K562 (cell line): ENCODE measurements around the gene PLEKHF1. TPM values are rescaled to one million over a fixed set of nuclear protein-coding genes. Genes with fewer than 3 reads are reported as not detected.

Experiments used
- ARID3B ChIP-seq: fragments of 250-450 bp; sonication (Bioruptor Pico); IDR thresholded peaks from 2 replicates; pipeline ENCODE4 v1.4.0; 2020; ENCODE audit warnings: borderline replicate concordance
- ATF3 ChIP-seq, 2 experiments: fragments of 450-650 bp in 1 of 2; sonication (generic) in 1 of 2; formaldehyde crosslinking in 1 of 2; IDR thresholded peaks in 1 of 2; conservative IDR thresholded peaks in 1 of 2; 2 replicates each; pipeline versions ENCODE4 v1.6.1 to v1.8.1; 2016 to 2023; ENCODE audit warnings: mild to moderate bottlenecking in 2 of 2, moderate library complexity in 2 of 2, inconsistent platforms in 1 of 2, missing genetic modification reagents in 1 of 2
- BCL6 ChIP-seq: fragments of 250-450 bp; sonication (Bioruptor Pico); IDR thresholded peaks from 2 replicates; pipeline ENCODE4 v1.4.0; 2020
- CBX2 ChIP-seq: fragments of 200-600 bp; sonication (generic); IDR thresholded peaks from one replicate; pipeline ENCODE4 v1.6.1; 2012; ENCODE audit warnings: mild to moderate bottlenecking, low read length, inconsistent platforms; ENCODE audit not compliant: insufficient read depth, poor library complexity, severe bottlenecking
- CTCF ChIP-seq, 3 experiments: IDR thresholded peaks in 2 of 3; conservative IDR thresholded peaks in 1 of 3; 2 replicates each; pipeline ENCODE4 v1.5.1; 2011 to 2012; ENCODE audit warnings: low read length in 3 of 3, mild to moderate bottlenecking in 3 of 3, control low read depth in 2 of 3, improper control_type of control experiment in 1 of 3, inconsistent platforms in 1 of 3, low read depth in 1 of 3, mixed read lengths in 1 of 3, moderate library complexity in 1 of 3; ENCODE audit not compliant: insufficient read depth in 2 of 3
- FOSL1 ChIP-seq: fragments of 200-800 bp; sonication (Bioruptor generic); conservative IDR thresholded peaks from 2 replicates; pipeline ENCODE4 v1.6.1; 2016; ENCODE audit warnings: missing genetic modification characterization, missing compliant biosample characterization
- IRF1 ChIP-seq: sonication (generic); formaldehyde crosslinking; IDR thresholded peaks from 2 replicates; pipeline ENCODE4 v1.8.0; 2022; ENCODE audit warnings: missing genetic modification reagents, mild to moderate bottlenecking, borderline replicate concordance
- MEIS2 ChIP-seq: fragments of 450-650 bp; IDR thresholded peaks from 2 replicates; pipeline ENCODE4 v1.6.1; 2014; ENCODE audit warnings: mild to moderate bottlenecking; ENCODE audit not compliant: partially characterized antibody
- MYNN ChIP-seq, 2 experiments: sonication (generic); formaldehyde crosslinking in 1 of 2; IDR thresholded peaks; 2 replicates each; pipeline versions ENCODE4 v1.5.0 to v1.6.1; 2016 to 2020; ENCODE audit warnings: antibody characterized with exemption in 1 of 2, missing genetic modification reagents in 1 of 2
- PHF20 ChIP-seq: fragments of 450-650 bp; IDR thresholded peaks from 2 replicates; pipeline ENCODE4 v1.6.1; 2018; ENCODE audit not compliant: partially characterized antibody
- PYGO2 ChIP-seq: fragments of 450-650 bp; IDR thresholded peaks from 2 replicates; pipeline ENCODE4 v1.6.1; 2016; ENCODE audit warnings: mild to moderate bottlenecking, missing genetic modification characterization, moderate library complexity, missing compliant biosample characterization
- SMARCA4 ChIP-seq: fragments of 450-650 bp; IDR thresholded peaks from 2 replicates; pipeline ENCODE4 v1.6.1; 2016
- SMARCC2 ChIP-seq: fragments of 450-650 bp; IDR thresholded peaks from 2 replicates; pipeline ENCODE4 v1.6.1; 2017; ENCODE audit warnings: antibody characterized with exemption, moderate library complexity, mild to moderate bottlenecking, low read depth
- SRF ChIP-seq, 2 experiments: fragments of 250-450, 450-650 bp in 1 of 2; sonication (Bioruptor Pico) in 1 of 2; sonication (generic) in 1 of 2; formaldehyde crosslinking; IDR thresholded peaks; 2 replicates each; pipeline versions ENCODE4 v1.5.0 to v1.5.1; 2020 to 2022; ENCODE audit warnings: mild to moderate bottlenecking in 1 of 2, missing genetic modification reagents in 1 of 2
- TAF7 ChIP-seq: fragments of 450-650 bp; IDR thresholded peaks from 2 replicates; pipeline ENCODE4 v1.6.1; 2016; ENCODE audit warnings: missing genetic modification characterization, missing compliant biosample characterization
- U2AF1 ChIP-seq: fragments of 200-400 bp; formaldehyde crosslinking; optimal IDR thresholded peaks from 2 replicates; pipeline ENCODE3; 2017; ENCODE audit warnings: mild to moderate bottlenecking, low read depth, low read length, moderate library complexity
- ZNF140 ChIP-seq: fragments of 250-450 bp; sonication (Bioruptor Pico); IDR thresholded peaks from 2 replicates; pipeline ENCODE4 v1.8.0; 2021; ENCODE audit warnings: moderate library complexity, mild to moderate bottlenecking, inconsistent platforms
- ZNF253 ChIP-seq: fragments of 250-450 bp; sonication (Bioruptor Pico); conservative IDR thresholded peaks from 2 replicates; pipeline ENCODE4 v1.6.1; 2021; ENCODE audit warnings: mild to moderate bottlenecking
- ZNF347 ChIP-seq: fragments of 450-650 bp; formaldehyde crosslinking; IDR thresholded peaks from 2 replicates; pipeline ENCODE4 v1.4.0; 2020; ENCODE audit warnings: low read depth, mild to moderate bottlenecking, moderate library complexity
- polyA plus RNA-seq, 8 experiments: library from polyadenylated mRNA; depleted of rRNA in 4 of 8; stranded (reverse) in 5 of 8; unstranded in 3 of 8; fragments of >200 nt; fragmentation: Nextera tagmentation in 2 of 8; fragmentation: Illumina TruSeq in 1 of 8; extraction: Ambion mirVana in 2 of 8; extraction: Trizol in 1 of 8; gene quantifications; 2 replicates each; pipeline versions ENCODE4 v1.2.1 to v1.2.3, GENCODE V29; 2011 to 2014; ENCODE audit warnings: inconsistent platforms in 1 of 8, missing spikeins in 1 of 8
- total RNA-seq, 7 experiments: library from RNA; depleted of rRNA in 6 of 7; stranded (reverse); fragments of >200 nt in 6 of 7; fragmentation: Illumina TruSeq in 2 of 7; extraction: Trizol in 2 of 7; gene quantifications; 2 replicates each; pipeline versions ENCODE4 v1.2.1 to v1.2.3, GENCODE V29; 2011 to 2021; ENCODE audit warnings: low replicate concordance in 1 of 7

Gene PLEKHF1
- total and polyA plus RNA-seq, 9 of the 15 experiments (the other 6 are each of a cell fraction or from before 2014, with no cell fraction given), result 0.07 to 13.4 (median 3.9) TPM; not detected in 1

- TF ChIP-seq IRF1 (CRISPR knock-in tag), result no peak
- TF ChIP-seq SMARCC2, result 0 out of 2 replicates have a peak, but pooled peaks have one; percentile 38
- TF ChIP-seq PHF20, result no peak
- no peak for TF ChIP-seq CTCF (IDR thresholded peaks at IDR 0.05 in 2 of 3, conservative IDR thresholded peaks at IDR 0.05 in 1 of 3; ENCODE audit: insufficient read depth in 2 of 3, low read depth in 1 of 3, low read length in 3 of 3)
- peak; percentile 75 for TF ChIP-seq ATF3 (IDR thresholded peaks at IDR 0.05)
- TF ChIP-seq ATF3 (CRISPR knock-in tag; conservative IDR thresholded peaks at IDR 0.05), result no peak
- no peak for TF ChIP-seq PYGO2 (tag)
- peak; percentile 97 for TF ChIP-seq FOSL1 (tag)
- no peak for TF ChIP-seq SRF (CRISPR knock-in tag; IDR thresholded peaks at IDR 0.05)
- TF ChIP-seq U2AF1, result no peak
- no peak for TF ChIP-seq MYNN (IDR thresholded peaks at IDR 0.05)
- TF ChIP-seq MYNN (CRISPR knock-in tag; IDR thresholded peaks at IDR 0.05), result no peak
- TF ChIP-seq CBX2, result no peak
- no peak for TF ChIP-seq ZNF347 (CRISPR knock-in tag)
- TF ChIP-seq MEIS2, result no peak
- no peak for TF ChIP-seq ZNF253
- no peak for TF ChIP-seq BCL6 (CRISPR knock-in tag)
- TF ChIP-seq SMARCA4, result peak; percentile 57; the same call in 1 of the 2 replicates
- TF ChIP-seq ZNF140 (CRISPR knock-in tag), result no peak
- no peak for TF ChIP-seq TAF7 (tag)
- TF ChIP-seq ARID3B (CRISPR knock-in tag), result no peak
Observed at GRCh38 chr19:29662604-29663404, 2.5 kb upstream of the PLEKHF1 start (continued).
